ENCODE measurements around the gene OTUD4.

The OTUD4 gene

GRCh38 chr4:145103496-145103895 lies 76.9 kb downstream of the OTUD4 start:
- no peak for ATAC-seq

GRCh38 chr4:145102619-145103018 lies 77.8 kb downstream of the OTUD4 start:
- no peak for ATAC-seq
- no peak for TF ChIP-seq PPARA (CRISPR knock-in tag; IDR thresholded peaks at IDR 0.05; ENCODE audit: borderline replicate concordance)
- no peak for TF ChIP-seq CSDC2 (CRISPR knock-in tag; IDR thresholded peaks at IDR 0.05)
- no peak for TF ChIP-seq ZNF565 (CRISPR knock-in tag; conservative IDR thresholded peaks at IDR 0.05; ENCODE audit: low read depth)
- TF ChIP-seq ZNF70 (CRISPR knock-in tag; IDR thresholded peaks at IDR 0.05): no peak
- no peak for TF ChIP-seq CSRNP3 (CRISPR knock-in tag; IDR thresholded peaks at IDR 0.05)
- no peak for TF ChIP-seq PATZ1 (CRISPR knock-in tag; IDR thresholded peaks at IDR 0.05; ENCODE audit: borderline replicate concordance)
- no peak for TF ChIP-seq ARNTL (CRISPR knock-in tag; IDR thresholded peaks at IDR 0.05; ENCODE audit: borderline replicate concordance, low read depth)
- TF ChIP-seq BACH2 (CRISPR knock-in tag; IDR thresholded peaks at IDR 0.05; ENCODE audit: borderline replicate concordance): no peak
- no peak for TF ChIP-seq TCF4 (CRISPR knock-in tag; IDR thresholded peaks at IDR 0.05; ENCODE audit: borderline replicate concordance)
- TF ChIP-seq ZNF8 (CRISPR knock-in tag; IDR thresholded peaks at IDR 0.05): no peak
- TF ChIP-seq OSR1 (CRISPR knock-in tag; IDR thresholded peaks at IDR 0.05): no peak
- no peak for TF ChIP-seq TOX (CRISPR knock-in tag; IDR thresholded peaks at IDR 0.05; ENCODE audit: borderline replicate concordance)
- no peak for TF ChIP-seq ZFP30 (CRISPR knock-in tag; IDR thresholded peaks at IDR 0.05)
- TF ChIP-seq, protein P1, sequence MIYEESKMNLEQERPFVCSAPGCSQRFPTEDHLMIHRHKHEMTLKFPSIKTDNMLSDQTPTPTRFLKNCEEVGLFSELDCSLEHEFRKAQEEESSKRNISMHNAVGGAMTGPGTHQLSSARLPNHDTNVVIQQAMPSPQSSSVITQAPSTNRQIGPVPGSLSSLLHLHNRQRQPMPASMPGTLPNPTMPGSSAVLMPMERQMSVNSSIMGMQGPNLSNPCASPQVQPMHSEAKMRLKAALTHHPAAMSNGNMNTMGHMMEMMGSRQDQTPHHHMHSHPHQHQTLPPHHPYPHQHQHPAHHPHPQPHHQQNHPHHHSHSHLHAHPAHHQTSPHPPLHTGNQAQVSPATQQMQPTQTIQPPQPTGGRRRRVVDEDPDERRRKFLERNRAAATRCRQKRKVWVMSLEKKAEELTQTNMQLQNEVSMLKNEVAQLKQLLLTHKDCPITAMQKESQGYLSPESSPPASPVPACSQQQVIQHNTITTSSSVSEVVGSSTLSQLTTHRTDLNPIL (CRISPR knock-in tag; IDR thresholded peaks at IDR 0.05; ENCODE audit: low read depth): no peak
- no peak for TF ChIP-seq POU6F1 (CRISPR knock-in tag; IDR thresholded peaks at IDR 0.05; ENCODE audit: borderline replicate concordance, low read depth)

More at GRCh38 chr4:145103496-145103895, 76.9 kb downstream of the OTUD4 start:
- TF ChIP-seq ZC3H10 (CRISPR knock-in tag; IDR thresholded peaks at IDR 0.05): no peak
- TF ChIP-seq ZNF70 (CRISPR knock-in tag; IDR thresholded peaks at IDR 0.05): no peak
- TF ChIP-seq CSDC2 (CRISPR knock-in tag; IDR thresholded peaks at IDR 0.05): no peak

DNA sequence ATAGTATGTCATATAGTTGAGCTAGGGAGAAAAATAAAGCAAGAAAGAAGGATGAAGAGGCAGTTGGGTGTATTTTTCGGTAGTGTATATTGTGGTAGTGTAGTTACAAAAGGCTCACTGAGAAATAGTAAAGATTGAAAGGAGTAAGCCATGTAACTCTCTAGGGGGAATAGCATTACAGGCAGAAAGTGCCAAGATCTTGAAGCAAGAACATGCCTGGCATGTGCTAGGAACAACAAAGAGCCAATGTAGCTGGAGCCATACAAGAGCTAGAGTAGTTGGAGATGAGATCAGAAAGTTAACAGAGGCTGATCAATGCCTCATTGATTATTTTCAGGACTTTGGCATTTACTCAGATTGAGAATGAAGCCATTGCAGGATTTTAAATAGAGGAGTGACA lies 79.3 kb downstream of the OTUD4 start:
- TF ChIP-seq ZNF565 (CRISPR knock-in tag; conservative IDR thresholded peaks at IDR 0.05; ENCODE audit: low read depth) (no peak), CSRNP3 (CRISPR knock-in tag; IDR thresholded peaks at IDR 0.05) (no peak), ZNF8 (CRISPR knock-in tag; IDR thresholded peaks at IDR 0.05) (no peak), ZFP30 (CRISPR knock-in tag; IDR thresholded peaks at IDR 0.05) (no peak), RARB (CRISPR knock-in tag; IDR thresholded peaks at IDR 0.05) (no peak), SNAI2 (CRISPR knock-in tag; IDR thresholded peaks at IDR 0.05) (no peak), ISL1 (CRISPR knock-in tag; IDR thresholded peaks at IDR 0.05) (no peak), BACH2 (CRISPR knock-in tag; IDR thresholded peaks at IDR 0.05; ENCODE audit: borderline replicate concordance) (no peak), GLIS3 (CRISPR knock-in tag; IDR thresholded peaks at IDR 0.05) (no peak), TSHZ2 (CRISPR knock-in tag; IDR thresholded peaks at IDR 0.05) (no peak), PPARA (CRISPR knock-in tag; IDR thresholded peaks at IDR 0.05; ENCODE audit: borderline replicate concordance) (no peak), POU6F1 (CRISPR knock-in tag; IDR thresholded peaks at IDR 0.05; ENCODE audit: borderline replicate concordance, low read depth) (no peak)
- no peak for ATAC-seq
